HG03571 (cell line): ENCODE data around the gene COTL1.
"Not testable (repeated sequence)": the region's sequence is repeated elsewhere in the genome, so short reads cannot be mapped to it uniquely, and the experiment has no call there.

Experiments
- ATAC-seq: cut with Tn5 transposase; IDR thresholded peaks from one replicate; pipeline ENCODE4 v1.9.1; 2021; ENCODE audit not compliant: unreplicated experiment

COTL1 gene

DNA sequence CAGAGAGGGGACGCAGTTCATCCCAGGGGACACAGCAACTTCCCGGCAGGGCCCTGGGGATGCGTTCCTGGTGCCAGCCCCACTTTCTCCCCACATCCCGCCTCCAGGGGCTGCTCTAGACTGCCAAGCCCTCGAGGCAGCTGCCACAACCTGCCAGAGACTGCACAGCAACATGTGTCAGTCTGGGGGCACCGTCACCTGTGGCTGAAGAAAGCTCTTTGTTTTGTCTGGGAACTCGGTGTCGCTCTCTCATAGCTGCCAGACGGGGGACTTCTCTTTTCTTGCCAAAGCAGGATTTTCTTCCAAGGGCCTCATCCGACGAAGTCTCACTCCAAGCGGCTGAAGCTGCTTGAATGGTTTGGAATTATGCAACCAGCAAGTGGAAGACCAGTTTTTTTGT lies 43.7 kb downstream of the COTL1 start:
- no peak for ATAC-seq

DNA sequence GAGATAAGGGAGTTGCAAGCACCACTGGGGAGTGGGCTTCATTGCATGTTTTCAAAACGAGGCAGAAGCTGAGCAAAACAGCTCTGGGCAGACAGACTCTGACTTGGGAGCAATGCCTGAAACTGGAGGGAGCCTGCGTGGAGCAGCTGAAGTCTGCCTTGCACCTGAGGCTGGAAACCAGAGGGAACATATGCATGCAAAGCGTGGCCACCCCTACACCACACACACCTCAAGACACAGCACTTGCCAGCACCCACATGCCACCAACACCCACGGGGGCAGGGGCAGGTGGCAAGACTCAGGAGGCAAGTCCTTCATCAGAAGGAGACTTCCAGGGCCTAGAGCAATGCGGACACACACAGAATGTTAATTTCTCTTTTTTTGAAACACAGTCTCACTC lies 45.8 kb downstream of the COTL1 start:
- ATAC-seq = no peak

DNA sequence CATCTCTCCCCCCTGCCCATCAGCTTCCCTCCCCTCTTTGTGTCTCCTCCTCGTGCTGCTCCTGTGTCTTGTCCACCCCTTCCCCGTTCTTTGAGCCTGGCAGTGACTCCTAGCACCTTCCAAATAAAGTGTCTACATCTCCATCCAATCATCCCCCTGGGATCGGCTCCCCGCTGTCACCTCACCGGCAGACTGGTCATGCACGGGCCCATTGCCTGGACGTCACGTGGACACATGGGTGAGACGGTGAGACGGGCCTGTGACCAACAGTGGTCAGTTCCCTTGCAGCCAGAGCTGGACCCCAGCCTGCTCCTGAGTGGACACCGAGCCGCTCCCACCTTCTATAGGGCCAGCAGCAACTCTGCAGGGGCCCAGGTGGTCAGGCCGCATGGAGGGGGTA lies 46.4 kb downstream of the COTL1 start:
- no peak for ATAC-seq

DNA sequence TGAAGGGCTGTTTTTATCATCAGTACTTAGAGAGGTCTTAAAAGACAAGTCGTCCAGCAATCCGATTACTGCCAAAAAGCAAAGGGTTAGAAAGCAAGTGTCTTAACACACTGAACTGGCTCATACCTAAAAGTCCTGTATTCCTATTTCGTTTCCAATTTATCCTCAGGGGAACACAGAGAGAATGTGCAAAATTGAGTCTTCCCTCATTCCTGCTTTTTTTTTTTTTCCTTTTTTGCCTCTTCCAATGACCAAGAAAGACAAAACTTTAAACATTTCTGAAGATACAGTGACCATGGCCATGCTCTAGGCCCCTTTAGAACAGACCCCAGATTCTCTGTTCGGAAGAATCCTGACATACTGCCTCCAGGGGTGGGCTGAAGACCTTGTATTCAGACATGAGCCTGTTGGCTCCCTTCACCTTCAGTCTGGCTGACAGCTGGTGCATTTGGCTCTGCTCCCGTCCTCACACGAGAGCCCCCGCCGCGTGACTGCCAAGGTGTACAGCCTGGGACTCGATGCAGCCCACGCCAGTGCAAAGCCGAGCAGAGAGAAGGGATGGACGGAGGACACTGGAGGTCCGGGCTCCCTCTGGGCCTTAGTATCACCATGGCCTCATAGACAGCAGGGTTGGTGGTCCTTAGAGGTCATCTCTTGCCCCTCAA lies 47.0 kb downstream of the COTL1 start:
- ATAC-seq = no peak

DNA sequence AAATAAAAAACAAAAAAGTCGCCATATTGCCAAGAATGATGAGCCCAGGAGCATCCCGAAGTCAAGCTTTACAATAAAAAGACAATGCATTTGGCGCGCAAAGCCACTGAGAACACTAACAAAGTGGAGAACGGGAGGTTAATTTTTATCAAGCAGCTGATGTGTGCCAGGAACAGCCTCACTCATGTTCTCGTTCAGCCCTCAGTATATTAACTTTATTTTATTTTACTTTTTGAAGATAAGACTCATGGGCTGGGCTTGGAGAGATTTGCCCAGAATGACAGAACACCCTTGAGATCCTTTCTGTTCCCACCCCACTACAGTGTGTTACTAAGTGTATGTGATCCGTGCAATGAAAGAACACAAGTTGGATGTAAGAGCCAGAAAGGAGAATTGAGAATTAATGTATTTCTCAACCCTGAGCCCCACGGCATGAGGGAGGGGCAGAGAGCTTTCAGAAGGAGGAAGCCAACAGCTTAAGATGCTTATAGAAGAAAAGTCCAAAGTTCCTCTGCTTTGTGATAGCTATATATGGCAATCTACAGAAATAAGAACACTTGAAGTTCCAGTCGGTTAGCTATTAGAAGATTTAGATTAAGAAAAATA lies 48.4 kb downstream of the COTL1 start:
- ATAC-seq = no peak

DNA sequence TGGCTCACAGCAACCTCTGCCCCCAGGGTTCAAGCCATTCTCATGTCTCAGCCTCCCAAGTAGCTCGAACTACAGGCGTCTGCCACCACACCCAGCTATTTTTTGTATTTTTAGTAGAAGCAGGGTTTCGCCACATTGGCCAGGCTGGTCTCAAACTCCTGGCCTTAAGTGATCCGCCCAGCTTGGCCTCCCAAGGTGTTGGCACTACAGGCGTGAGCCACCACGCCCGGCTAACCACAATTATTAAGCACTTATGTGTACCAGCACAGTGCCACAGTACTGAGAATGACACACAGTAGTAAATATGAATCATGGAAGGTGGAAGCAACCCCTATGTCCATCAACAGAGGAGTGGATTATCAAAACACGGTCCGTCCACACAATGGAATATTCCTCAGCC lies 49.8 kb downstream of the COTL1 start:
- no peak for ATAC-seq

DNA sequence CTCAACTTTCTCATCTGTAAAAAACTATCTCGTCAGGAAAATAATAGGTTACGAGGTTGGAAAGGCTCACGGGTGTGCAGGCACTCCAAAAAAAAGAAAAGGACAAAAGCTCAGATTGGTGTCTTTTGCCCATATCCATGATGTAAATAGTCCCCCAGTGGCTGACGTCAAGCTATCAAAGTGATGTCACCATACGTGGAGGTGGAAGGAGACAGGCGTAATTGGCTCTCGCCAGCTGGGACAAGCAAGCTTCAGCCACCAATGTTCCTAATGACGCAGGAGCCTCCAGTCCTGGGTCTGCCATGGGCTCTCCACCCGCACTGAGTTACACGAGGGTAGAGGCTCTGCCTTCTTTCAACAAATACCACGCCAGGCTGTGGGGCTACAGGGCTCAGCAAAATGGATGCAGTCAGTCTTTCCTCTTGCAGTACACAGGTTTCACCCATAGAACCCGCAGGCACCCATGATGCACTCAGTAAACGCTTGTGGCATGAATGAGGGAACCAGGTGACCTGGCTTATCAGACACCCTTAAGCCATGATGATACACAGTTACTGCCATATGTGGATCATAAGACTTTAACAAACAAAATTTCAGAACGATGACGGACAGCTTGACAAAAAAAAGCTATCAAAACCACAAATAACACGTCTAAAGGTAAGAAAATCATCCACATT lies 50.5 kb downstream of the COTL1 start:
- ATAC-seq = no peak

DNA sequence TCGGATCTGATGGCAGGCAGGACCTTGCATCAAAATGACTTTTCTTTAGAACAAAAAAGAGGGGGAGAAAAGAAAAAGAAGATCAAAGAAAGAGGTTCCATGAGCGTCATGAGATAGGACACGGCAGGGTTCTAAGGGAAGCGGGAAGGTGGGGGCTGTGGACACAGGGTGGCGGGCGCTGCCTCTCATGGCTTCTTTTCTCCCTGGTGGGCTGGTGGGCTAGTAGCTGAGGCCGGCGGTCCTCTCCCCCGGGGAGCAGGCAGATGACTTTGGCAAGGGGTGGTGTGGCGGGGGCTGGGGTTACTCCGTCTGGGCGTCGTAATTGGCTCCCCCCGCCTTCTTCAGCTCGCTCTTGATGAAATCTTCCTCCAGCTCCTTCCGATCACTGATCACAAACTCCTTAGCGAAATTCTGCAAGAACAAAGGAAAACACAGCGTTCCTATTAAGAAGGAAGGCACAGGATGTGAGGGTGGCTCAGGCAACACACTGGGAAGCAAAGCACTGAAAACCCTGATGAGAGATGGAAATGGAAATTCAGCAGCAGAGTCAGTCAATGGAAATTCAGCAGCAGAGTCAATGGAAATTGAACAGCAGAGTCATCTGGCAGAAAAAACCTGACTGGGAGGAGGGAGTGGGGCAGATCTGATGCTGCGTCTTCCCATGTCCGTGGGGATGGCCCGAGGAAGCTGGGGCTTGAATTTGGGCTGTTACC lies 51.2 kb downstream of the COTL1 start:
- no peak for ATAC-seq

DNA sequence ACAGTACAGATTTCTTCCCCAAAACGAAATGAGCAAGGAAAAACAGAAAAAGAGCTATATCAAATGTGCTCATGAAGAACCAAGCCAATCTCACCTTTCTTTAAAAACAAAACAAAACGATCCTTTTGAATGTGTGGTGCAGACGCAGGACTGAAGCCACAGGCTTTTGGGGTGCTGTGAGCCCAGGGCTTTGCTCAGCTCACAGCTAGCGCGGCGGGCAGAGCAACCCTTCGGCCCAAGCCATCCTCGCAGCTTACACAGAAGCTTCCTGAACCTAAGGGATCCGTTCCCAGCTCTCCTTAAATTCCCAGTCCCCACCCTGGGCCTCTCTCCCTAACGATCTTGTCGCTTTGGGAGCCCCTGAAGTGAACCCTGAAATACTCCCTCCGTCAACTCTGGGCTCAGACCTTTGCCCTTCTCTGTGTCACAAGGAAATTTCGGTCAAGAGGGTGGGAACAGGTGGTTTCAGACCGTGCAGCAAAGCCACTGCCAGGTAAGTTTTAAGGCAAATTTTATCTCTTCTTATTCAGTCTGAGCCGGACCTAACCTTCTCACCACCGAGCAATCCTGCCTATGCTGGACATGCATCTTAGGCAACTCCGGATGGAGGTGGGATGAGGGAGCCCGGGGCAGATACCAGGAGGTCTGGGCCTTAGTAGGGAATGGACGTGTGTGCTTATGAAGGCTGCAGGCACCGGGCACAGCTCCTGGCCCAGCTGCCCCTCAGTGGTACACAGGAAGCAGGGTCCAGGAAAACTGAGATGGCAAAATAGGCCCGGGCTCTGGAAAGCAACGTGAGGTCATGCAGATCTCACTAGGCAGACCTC lies 52.0 kb downstream of the COTL1 start:
- no peak for ATAC-seq

DNA sequence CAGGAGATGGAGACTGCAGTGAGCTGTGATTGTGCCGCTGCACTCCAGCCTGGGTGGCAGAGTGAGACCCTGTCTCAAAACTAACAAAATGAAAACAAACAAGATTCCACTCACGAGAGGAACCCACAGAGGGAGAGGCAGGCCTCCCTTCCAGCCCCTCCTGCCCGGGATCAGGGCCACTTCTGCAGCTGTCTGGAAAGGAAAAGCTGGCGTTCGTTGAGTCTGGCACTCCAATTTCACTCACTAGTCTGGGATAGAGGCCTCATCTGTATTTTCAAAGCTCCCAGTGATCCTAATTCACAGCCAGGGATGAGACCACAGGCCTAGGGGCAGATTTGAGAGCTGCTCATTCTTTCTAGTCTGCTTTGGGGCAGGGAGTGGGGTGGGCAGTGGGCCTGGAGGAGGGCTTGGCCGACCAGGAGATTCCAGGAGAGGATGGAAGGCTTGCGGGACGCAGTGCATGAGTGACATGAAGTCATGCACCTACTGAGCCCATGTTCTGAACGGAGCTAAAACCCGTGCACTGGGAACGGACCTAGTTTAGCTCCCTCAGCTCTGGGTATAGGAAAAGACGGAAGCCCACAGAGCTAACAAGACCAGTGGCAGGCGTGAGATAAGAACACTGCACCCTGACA lies 54.0 kb downstream of the COTL1 start:
- no peak for ATAC-seq

DNA sequence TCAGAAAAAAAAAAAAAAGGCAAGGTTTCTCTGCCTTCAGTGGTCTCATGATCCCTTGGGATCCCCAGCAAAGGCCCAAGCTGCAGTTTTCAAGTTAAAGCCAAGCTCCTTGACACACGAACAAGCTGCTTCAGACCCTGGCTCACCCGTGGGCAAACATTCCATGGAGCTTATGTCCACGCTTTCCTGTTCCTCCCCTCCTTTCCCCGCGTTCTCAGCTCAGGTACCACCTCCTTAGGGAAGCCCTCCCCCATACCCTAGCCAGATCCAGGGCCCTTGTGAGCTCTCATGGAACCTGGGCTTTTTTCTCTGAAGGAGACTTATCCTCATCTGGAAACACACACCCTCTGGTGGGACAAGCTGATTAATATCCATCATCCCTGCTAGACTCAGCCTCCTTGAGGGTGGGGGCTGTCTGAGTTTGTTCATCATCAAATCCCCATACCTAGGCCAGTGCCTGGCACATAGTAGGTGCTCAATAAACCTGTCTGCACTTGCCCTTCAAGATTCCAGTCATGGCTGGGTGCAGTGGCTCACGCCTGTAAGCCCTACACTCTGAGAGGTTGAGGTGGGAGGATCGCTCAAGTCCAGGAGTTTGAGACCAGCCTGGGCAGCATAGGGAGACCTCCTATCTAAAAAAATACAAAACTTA lies 54.7 kb downstream of the COTL1 start:
- ATAC-seq = no peak

DNA sequence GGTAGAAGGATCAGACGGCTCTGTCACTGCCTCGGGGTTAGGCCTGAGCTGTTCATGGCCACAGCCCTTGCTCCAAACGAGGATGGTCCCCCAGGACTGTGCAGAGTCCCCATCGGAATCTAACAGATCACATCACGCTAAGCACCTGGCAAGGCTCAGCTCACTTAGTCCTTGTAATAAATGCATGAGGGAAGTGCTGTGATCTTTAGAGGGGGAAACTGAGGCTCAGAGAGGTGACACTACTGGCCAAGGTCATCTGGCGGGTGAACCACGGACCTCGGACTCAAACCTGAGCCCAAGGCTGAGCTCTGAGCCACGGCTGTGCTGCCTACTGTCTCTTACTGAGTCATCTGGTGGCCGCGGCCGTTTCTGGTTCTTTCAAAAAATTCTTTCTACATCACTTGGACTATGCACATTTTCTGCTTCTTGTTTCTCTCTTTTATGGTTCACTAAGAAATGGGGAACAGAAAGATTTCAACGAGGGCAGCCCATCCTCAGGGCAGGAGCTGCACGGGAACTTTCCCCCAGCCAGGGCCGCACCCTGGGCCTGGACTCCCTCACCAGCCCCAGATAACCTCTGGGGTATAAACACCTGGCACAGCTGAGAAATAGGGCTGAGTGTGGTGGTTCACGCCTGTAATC lies 55.6 kb downstream of the COTL1 start:
- ATAC-seq = peak; percentile 69

DNA sequence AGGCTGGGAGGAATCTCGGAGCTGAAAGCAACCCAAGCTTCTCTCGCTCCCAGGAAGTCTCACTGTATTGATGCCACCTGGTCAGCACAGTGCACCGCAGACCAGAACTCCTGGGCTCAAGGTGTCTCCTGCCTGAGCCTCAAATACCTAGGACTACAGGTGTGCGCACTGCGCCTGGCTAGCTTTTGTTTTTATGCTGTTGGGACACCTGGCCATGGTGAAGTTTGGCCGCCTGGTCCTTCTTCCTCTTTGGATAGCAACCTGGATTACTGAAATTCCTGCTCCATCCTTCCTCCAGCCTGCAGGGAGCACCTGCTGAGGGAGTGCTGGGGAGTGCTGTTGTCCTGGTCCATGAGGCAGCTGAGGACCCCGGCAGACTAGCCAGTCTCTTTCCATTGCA lies 56.6 kb downstream of the COTL1 start:
- no peak for ATAC-seq

DNA sequence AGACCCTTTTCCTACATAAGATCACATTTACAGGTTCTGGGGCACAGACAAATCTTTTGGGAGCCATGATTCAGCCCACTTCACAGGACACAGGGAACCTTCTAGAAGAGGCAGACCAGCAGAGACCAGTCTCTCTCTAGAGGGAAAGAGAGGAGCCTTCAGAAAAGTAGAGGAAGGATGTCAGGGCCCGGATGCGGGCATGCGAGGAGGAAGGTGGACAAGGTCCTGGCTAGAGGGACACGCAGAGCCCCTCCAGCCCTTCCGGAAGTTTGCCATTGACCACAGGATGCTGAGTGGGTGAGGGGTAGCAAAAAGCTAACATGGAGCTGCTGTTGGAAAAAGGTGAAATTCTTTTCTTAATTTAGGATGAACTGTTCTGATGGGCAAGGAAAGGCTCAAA lies 57.6 kb downstream of the COTL1 start:
- no peak for ATAC-seq

DNA sequence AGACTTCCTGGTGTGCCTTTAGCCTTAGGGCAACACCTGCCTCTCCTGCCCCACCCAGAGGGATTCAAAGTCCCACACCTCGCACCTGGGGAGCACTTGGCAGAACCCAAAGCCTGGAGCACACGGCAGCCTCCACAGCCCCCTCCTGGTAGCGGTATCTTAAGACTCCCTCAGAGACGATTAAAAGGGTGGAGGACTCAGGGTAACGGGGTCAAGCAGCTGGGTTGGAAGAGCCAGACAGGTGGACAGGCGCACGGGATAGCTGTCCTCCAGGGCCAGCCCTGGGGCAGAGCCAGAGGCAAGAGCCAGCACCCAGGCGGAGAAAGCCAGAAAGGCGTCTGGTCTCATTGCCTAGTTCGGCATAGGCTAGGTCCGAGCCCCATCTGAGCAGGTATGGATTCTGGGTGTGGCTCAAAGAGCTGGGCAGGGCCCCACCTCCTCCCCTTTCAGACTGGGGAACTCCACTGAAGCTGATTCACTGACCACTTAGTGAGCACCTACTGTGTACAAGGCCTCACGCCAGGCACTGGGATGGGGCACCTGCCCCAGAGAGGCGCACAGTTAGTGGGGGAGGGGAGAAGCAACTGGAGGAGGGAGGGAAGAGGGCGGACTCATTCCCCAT lies 58.5 kb downstream of the COTL1 start:
- no peak for ATAC-seq

DNA sequence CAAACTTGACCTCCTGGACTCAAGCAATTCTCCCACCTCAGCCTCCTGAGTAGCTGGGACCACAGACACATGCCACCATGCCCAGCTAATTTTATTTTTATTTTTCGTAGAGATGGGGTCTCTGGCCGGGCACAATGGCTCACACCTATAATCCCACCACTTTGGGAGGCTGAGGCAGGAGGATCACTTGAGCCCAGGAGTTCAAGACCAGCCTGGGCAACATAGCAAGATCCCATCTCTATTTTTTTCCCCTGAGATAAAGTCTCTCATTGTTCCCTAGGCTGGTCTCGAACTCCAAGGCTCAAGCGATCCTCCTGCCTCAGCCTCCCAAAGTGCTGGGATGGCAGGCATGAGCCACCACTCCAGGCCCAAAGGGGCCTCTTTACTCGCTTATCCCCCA lies 59.0 kb downstream of the COTL1 start:
- ATAC-seq = not testable (repeated sequence)

DNA sequence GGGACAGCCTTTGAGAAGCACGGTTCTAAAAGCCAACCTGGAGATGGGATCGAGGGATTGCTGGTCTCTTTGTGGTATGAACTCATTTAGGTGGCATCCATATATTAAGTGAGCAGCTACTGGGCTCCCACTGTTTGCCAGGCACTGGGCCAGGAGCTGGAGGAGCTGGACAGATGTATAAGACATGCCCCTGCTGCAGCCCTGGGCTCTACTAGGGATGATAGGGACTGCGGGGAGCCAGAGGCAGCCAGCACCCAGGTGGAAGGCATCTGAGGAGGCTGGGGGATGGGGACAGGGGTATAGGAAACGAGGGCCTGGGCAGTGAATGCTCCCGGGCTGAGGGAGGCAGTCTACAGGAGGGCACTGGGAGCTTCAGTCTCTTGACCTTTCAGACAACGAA lies 60.4 kb downstream of the COTL1 start:
- no peak for ATAC-seq

DNA sequence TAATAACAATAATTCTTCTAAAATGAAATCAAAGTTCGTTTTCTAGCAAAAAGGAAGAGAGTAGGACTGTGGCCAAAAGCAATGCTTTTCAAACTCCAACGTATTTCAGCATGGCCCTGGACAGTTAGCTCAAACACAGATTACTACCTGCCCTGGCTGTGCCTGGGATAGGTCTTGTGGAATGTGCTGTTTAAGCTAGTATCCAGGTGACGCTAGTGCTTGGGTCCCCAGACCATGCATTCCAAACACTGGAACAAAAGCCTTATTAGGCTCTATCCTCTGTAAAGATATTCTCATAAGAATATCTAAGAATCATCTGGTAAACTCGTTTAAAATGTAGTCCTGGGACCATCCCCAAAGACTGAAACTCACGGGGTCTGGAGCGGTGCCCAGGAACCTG lies 60.8 kb downstream of the COTL1 start:
- ATAC-seq = no peak
